HG02840 (cell line): ENCODE measurements around the gene AASDH.

Experiments
- ATAC-seq: cut with Tn5 transposase; IDR thresholded peaks from one replicate; pipeline ENCODE4 v1.9.1; 2021; ENCODE audit warnings: mild to moderate bottlenecking, moderate library complexity, moderate number of reproducible peaks; ENCODE audit not compliant: unreplicated experiment, low FRiP score

AASDH gene

GRCh38 chr4:56288663-56289062 lies 98.6 kb downstream of the AASDH start:
- no peak for ATAC-seq
